HepG2 (cell line): ENCODE data around the gene ASTN1. TPM values are rescaled to one million over a fixed set of nuclear protein-coding genes. Genes with fewer than 3 reads are reported as not detected.

Experiments used
- SMARCC2 ChIP-seq: fragments of 450-650 bp; IDR thresholded peaks from 2 replicates; pipeline ENCODE4 v1.6.1; 2017; ENCODE audit warnings: antibody characterized with exemption, mild to moderate bottlenecking
- SUZ12 ChIP-seq: fragments of 150-350 bp; IDR thresholded peaks from 2 replicates; pipeline ENCODE4 v1.6.1; 2014; ENCODE audit warnings: low read depth, low read length
- TEAD2 ChIP-seq: sonication (generic); formaldehyde crosslinking; IDR thresholded peaks from 2 replicates; pipeline ENCODE4 v1.9.0; 2021; ENCODE audit warnings: missing genetic modification reagents
- TEAD3 ChIP-seq: optimal IDR thresholded peaks from 2 replicates; pipeline ENCODE3; 2016; ENCODE audit warnings: borderline replicate concordance
- ZNF557 ChIP-seq: sonication (generic); formaldehyde crosslinking; IDR thresholded peaks from 2 replicates; pipeline ENCODE4 v1.4.0; 2020; ENCODE audit warnings: missing genetic modification reagents
- polyA plus RNA-seq, 8 experiments: library from polyadenylated mRNA; depleted of rRNA in 3 of 8; stranded (reverse) in 7 of 8; unstranded in 1 of 8; fragments of >200 nt; fragmentation: Illumina TruSeq in 4 of 8; extraction: Trizol in 4 of 8; gene quantifications; 2 replicates each; pipeline versions ENCODE4 v1.2.1 to v1.2.3, GENCODE V29; 2011 to 2016; ENCODE audit warnings: low read depth in 4 of 8, missing spikeins in 1 of 8, mixed read lengths in 1 of 8; ENCODE audit not compliant: insufficient read depth in 1 of 8
- total RNA-seq, 5 experiments: library from RNA; depleted of rRNA; stranded (reverse); fragments of >200 nt; fragmentation: Illumina TruSeq; extraction: Trizol; gene quantifications; 2 replicates each; pipeline ENCODE4 v1.2.3, GENCODE V29; 2016; ENCODE audit warnings: low read depth in 1 of 5
- TF ChIP-seq, protein P1 (sequence below), 2 experiments: sonication (generic) in 1 of 2; formaldehyde crosslinking in 1 of 2; IDR thresholded peaks; 2 replicates each; pipeline versions ENCODE4 v1.4.0 to v1.6.1; 2018 to 2020; ENCODE audit warnings: missing genetic modification reagents in 2 of 2, borderline replicate concordance in 1 of 2, low read depth in 1 of 2, mild to moderate bottlenecking in 1 of 2, missing biosample characterization in 1 of 2
- TF ChIP-seq, protein P2 (sequence below), 2 experiments: IDR thresholded peaks; 2 replicates each; pipeline ENCODE4 v1.6.1; 2011 to 2012; ENCODE audit warnings: low read length in 2 of 2, borderline replicate concordance in 1 of 2, low read depth in 1 of 2, mild to moderate bottlenecking in 1 of 2, moderate library complexity in 1 of 2
- TF ChIP-seq, protein P3 (sequence below): sonication (generic); formaldehyde crosslinking; IDR thresholded peaks from 2 replicates; pipeline ENCODE4 v1.5.0; 2020; ENCODE audit warnings: mild to moderate bottlenecking, missing genetic modification reagents

Gene ASTN1
- total and polyA plus RNA-seq, 2 of the 13 experiments (the other 11 are each of a cell fraction or from before 2014, with no cell fraction given) = not detected

DNA sequence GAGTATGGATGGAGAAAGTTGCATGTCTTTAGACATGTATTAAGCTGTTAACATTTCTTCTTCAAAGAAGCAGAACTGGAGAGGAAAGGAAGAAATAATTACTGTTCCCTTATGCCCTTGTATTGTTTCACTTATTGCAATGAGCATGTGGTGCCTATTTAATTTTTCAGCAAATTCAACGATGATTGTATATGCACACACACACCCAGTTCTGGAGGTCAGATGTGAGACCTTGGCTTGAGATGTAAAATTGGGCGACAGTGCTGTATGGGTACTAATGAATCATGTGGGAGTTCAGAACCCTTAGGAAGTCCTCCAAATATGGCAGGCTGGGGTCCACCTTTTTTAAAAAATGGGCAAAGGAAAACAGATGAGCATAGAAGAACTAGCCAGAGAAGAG, 33.7 kb upstream of the ASTN1 start (continued):
- TF ChIP-seq, protein P1, sequence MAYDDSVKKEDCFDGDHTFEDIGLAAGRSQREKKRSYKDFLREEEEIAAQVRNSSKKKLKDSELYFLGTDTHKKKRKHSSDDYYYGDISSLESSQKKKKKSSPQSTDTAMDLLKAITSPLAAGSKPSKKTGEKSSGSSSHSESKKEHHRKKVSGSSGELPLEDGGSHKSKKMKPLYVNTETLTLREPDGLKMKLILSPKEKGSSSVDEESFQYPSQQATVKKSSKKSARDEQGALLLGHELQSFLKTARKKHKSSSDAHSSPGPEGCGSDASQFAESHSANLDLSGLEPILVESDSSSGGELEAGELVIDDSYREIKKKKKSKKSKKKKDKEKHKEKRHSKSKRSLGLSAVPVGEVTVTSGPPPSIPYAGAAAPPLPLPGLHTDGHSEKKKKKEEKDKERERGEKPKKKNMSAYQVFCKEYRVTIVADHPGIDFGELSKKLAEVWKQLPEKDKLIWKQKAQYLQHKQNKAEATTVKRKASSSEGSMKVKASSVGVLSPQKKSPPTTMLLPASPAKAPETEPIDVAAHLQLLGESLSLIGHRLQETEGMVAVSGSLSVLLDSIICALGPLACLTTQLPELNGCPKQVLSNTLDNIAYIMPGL (CRISPR knock-in tag; IDR thresholded peaks at IDR 0.05; ENCODE audit: borderline replicate concordance in 1 of 2, low read depth in 1 of 2) = no peak
- TF ChIP-seq TEAD2 (CRISPR knock-in tag) (no peak), SMARCC2 (no peak), ZNF557 (CRISPR knock-in tag) (no peak), SUZ12 (no peak), TEAD3 (CRISPR knock-in tag) (no peak)
- TF ChIP-seq, protein P2, sequence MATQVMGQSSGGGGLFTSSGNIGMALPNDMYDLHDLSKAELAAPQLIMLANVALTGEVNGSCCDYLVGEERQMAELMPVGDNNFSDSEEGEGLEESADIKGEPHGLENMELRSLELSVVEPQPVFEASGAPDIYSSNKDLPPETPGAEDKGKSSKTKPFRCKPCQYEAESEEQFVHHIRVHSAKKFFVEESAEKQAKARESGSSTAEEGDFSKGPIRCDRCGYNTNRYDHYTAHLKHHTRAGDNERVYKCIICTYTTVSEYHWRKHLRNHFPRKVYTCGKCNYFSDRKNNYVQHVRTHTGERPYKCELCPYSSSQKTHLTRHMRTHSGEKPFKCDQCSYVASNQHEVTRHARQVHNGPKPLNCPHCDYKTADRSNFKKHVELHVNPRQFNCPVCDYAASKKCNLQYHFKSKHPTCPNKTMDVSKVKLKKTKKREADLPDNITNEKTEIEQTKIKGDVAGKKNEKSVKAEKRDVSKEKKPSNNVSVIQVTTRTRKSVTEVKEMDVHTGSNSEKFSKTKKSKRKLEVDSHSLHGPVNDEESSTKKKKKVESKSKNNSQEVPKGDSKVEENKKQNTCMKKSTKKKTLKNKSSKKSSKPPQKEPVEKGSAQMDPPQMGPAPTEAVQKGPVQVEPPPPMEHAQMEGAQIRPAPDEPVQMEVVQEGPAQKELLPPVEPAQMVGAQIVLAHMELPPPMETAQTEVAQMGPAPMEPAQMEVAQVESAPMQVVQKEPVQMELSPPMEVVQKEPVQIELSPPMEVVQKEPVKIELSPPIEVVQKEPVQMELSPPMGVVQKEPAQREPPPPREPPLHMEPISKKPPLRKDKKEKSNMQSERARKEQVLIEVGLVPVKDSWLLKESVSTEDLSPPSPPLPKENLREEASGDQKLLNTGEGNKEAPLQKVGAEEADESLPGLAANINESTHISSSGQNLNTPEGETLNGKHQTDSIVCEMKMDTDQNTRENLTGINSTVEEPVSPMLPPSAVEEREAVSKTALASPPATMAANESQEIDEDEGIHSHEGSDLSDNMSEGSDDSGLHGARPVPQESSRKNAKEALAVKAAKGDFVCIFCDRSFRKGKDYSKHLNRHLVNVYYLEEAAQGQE (IDR thresholded peaks at IDR 0.05; ENCODE audit: borderline replicate concordance in 1 of 2, low read depth in 1 of 2, low read length in 2 of 2) = no peak
- TF ChIP-seq, protein P3, sequence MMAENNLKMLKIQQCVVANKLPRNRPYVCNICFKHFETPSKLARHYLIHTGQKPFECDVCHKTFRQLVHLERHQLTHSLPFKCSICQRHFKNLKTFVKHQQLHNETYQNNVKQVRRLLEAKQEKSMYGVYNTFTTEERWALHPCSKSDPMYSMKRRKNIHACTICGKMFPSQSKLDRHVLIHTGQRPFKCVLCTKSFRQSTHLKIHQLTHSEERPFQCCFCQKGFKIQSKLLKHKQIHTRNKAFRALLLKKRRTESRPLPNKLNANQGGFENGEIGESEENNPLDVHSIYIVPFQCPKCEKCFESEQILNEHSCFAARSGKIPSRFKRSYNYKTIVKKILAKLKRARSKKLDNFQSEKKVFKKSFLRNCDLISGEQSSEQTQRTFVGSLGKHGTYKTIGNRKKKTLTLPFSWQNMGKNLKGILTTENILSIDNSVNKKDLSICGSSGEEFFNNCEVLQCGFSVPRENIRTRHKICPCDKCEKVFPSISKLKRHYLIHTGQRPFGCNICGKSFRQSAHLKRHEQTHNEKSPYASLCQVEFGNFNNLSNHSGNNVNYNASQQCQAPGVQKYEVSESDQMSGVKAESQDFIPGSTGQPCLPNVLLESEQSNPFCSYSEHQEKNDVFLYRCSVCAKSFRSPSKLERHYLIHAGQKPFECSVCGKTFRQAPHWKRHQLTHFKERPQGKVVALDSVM = no peak
